ENCODE data around the gene PRKCA.

PRKCA gene

DNA sequence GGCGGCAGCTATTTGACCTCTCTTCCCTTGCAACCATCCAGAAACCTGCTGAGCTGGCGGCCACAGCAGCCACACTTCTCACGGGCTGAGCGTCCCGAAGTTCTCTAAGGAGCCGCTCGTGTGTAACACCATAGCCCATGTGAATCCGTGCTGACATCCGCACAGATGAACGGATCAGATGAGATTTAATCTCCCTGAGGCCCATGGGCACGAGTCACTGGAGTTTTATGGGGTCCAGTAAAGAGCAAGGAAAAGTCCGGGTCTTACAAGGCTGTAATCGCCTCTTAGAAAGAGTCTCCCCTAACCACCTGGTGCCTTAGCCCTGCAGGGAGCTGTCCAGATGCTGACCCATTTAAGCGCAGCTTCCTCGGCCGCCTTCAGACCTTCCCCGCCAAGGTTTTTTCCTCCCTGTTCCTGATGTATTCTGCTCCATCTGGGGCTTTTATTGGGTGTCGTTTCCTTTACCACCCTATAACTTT, 527.0 kb downstream of the PRKCA start:
- no peak overlapping the region for H3K4me3 ChIP-seq (ENCODE audit: low read length)
- peak; percentile 40 for DNase-seq (ENCODE audit: low read depth)
- TF ChIP-seq, protein P1, sequence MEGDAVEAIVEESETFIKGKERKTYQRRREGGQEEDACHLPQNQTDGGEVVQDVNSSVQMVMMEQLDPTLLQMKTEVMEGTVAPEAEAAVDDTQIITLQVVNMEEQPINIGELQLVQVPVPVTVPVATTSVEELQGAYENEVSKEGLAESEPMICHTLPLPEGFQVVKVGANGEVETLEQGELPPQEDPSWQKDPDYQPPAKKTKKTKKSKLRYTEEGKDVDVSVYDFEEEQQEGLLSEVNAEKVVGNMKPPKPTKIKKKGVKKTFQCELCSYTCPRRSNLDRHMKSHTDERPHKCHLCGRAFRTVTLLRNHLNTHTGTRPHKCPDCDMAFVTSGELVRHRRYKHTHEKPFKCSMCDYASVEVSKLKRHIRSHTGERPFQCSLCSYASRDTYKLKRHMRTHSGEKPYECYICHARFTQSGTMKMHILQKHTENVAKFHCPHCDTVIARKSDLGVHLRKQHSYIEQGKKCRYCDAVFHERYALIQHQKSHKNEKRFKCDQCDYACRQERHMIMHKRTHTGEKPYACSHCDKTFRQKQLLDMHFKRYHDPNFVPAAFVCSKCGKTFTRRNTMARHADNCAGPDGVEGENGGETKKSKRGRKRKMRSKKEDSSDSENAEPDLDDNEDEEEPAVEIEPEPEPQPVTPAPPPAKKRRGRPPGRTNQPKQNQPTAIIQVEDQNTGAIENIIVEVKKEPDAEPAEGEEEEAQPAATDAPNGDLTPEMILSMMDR (conservative IDR thresholded peaks at IDR 0.05; ENCODE audit: low read depth, low read length), result no peak

DNA sequence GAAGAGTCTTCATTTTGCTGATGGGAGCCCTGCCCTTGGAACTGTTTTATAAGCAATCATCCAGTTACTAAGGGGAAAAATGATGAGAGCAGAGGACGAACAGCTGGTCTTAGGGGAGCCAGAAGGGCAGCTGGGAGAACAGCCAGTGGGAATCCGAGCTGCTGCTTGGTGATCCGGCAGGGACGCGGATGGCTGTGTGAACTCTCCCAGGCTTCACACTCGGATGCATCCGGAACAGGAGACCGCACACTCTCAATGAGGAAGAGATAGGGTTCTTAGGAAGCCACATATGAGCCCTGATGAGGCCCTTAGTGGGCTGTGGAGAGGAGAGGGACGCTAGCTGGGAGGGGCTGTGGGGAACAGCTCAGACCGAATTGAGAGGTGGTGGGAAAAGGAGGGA, 527.5 kb downstream of the PRKCA start:
- TF ChIP-seq, protein P1 (conservative IDR thresholded peaks at IDR 0.05; ENCODE audit: low read depth, low read length), result no peak
- no peak for DNase-seq (ENCODE audit: low read depth)
- no peak overlapping the region for H3K4me3 ChIP-seq (ENCODE audit: low read length)

DNA sequence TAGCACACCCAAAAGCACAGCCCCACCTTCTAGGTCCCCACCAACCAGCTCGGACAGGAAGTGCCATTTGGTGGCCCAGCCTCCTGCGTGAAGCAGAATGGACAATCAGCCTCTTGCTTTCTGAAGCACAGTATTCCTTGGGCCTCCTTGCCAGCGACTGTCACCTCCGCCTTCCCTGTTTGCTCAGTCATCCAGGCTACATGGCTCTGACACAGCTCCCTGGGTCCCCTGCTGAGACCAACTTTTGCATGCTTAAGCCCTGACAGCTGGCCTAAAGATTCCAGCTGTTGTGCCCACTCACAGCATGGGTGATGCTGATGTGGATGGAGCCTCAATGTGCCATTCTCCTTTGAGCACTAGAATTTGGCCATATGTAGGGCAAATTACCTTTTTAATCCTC, 528.0 kb downstream of the PRKCA start:
- H3K4me3 ChIP-seq (ENCODE audit: low read length), result no peak overlapping the region
- TF ChIP-seq, protein P1 (conservative IDR thresholded peaks at IDR 0.05; ENCODE audit: low read depth, low read length), result no peak
- no peak for DNase-seq (ENCODE audit: low read depth)

DNA sequence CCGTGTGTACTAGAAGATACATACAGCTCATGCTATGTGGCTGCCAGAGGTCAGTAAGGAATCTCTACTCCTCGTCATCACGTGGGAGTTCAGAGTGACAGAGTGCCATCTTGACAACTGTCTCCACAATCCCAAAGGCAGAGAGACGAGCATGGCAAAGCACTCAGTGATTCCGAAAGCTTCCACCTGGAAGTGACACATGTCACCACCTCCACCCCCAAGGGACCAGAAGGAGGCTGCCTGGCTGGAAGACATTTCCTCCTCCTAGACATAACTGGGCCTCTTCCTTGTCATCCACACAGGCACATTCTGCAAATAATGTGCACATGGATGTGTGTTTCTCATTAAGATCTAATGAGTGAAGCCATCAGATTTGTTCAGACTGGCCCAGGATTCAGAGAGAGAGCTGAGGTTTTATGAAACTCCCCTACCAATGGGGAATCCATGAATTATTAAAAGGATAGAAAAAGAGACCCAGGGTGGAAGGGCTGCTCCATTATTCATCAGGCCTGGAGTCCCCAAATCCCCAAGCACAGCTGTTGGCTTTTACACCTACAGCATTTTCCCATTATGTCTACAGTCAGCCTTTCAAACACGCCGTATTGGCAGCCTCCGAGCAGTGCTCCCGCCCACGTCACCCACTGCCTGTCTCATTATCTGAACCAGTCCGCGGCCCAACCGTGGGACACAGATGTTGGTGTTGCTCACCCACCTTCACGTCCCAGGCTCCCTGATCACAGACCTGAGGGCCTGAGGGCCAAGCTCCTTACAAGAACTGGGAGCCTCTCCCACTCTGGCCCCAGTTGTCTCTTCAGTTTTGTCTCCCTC, 529.2 kb downstream of the PRKCA start:
- TF ChIP-seq, protein P1 (conservative IDR thresholded peaks at IDR 0.05; ENCODE audit: low read depth, low read length), result no peak
- no peak for DNase-seq (ENCODE audit: low read depth)
- no peak overlapping the region for H3K4me3 ChIP-seq (ENCODE audit: low read length)

DNA sequence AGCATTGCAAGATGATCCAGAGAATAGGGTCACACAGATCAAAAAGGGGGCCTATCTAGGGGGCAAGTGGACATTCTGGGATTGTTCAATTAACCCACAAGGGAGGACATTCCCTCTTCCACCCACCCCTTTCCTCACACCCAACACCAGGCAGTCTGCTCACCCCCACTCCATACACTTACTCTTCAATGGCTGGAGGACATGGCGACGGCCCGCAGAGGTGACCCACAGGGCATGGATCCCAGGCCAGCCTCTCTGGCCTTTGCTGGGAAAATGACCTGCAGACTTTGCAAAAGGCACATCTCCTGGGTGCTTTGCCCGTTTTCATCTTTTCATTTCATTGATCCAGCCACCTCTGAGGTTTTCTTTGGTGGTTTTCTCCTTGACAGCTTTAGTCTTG, 530.8 kb downstream of the PRKCA start:
- no peak for DNase-seq (ENCODE audit: low read depth)
- TF ChIP-seq, protein P1 (conservative IDR thresholded peaks at IDR 0.05; ENCODE audit: low read depth, low read length), result no peak

DNA sequence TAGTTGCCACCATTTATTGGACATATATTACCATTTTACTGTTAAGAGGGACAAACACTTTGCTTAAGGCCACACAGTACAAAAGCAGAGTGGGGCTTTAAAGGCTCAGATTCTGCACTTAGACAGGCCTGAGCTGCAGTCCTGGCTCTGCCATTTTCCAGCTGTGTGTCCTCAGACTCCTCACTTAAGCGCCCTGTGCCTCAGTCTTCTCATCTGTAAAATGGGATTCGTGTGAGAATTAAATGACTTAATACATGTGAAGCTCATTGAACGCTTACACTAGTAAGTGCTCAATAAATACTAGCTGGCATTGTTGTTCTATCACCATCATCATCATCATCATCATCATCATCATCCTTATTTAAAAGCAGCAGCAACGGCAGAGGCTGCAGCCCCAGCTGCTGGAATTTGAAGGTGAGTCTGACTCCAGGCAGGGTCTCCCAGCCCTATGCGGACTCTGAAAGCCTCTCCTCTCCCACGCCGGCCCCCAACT, 532.1 kb downstream of the PRKCA start:
- H3K4me3 ChIP-seq (ENCODE audit: low read length), result no peak overlapping the region
- no peak for DNase-seq (ENCODE audit: low read depth)
- TF ChIP-seq, protein P1 (conservative IDR thresholded peaks at IDR 0.05; ENCODE audit: low read depth, low read length), result no peak

More for the DNA sequence above, 530.8 kb downstream of the PRKCA start:
- no peak overlapping the region for H3K4me3 ChIP-seq (ENCODE audit: low read length)

All from retinal pigment epithelial cell (primary cell).